Measurements from ENCODE around the gene ENO3. TPM values are rescaled to one million over a fixed set of nuclear protein-coding genes. Genes with fewer than 3 reads are reported as not detected.

The ENO3 gene
- total RNA-seq, 1 experiment from 2014 or later, result 24.6 TPM

DNA sequence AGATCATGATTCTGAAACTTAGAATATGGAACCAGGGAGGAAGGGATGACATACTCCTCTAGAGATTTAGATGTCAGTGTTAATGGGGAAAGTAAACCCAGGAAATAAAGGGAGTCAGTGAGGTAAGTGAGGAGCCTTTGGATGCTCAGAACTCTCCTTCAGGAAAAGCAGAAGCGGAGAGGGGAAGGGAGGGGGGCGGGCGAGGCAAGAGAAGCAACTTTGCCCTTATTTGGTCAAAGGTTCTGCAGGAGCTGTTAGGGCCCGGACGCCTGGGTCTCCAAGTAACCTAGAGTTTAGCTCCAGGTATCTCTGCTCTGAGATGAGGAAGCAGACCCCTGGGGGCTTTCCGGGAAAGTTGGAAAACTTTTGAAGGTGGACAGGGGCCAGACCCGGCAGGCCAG, 3.9 kb upstream of the ENO3 start:
- intact Hi-C loops (cut with micrococcal nuclease), result loop anchor here (5.0 kb wide), 1 partner anchor 40 kb away; the partner anchor contains the start of gene CAMTA2
- H3K27ac ChIP-seq (ENCODE audit: low read depth, low read length), result peak overlapping the region; percentile 99
- ChIA-PET CTCF (no interaction called here), RAD21 (ENCODE audit: low non-redundant PET in 1 of 2, low total read pairs in 2 of 2, uncharacterized antibody in 2 of 2, unreplicated experiment in 2 of 2) (no interaction called here), POLR2A (interaction anchor here (1.7 to 4.7 kb wide), 2 partner anchors 16 to 21 kb away, joined by 5 to 45 read pairs; partner anchors contain the start of gene SPAG7)
- peaks cover 75% of the 10 kb centered on the region for H3K79me2 ChIP-seq (ENCODE audit: insufficient read depth, low read length)
- no peak for ATAC-seq
- TF ChIP-seq POLR2AphosphoS5 (IDR thresholded peaks at IDR 0.05; ENCODE audit: low read depth, low read length) (peak; percentile 41), FOSL1 (IDR thresholded peaks at IDR 0.05; ENCODE audit: low read depth) (no peak)
- H3K9me2 ChIP-seq (ENCODE audit: insufficient read depth), result no peaks in the 10 kb centered on the region
- H4K20me1 ChIP-seq (ENCODE audit: insufficient read depth), result peaks cover 12% of the 10 kb centered on the region; the same call in 1 of the 2 replicates
- peak overlapping the region; percentile 96 to 97 for H3K4me3 ChIP-seq (replicated peaks in 1 of 2; ENCODE audit: low read depth in 1 of 2, low read length in 2 of 2)
- no peaks in the 10 kb centered on the region for H3K9me3 ChIP-seq (ENCODE audit: control insufficient read depth in 1 of 2, insufficient read depth in 1 of 2, low read depth in 1 of 2, low read length in 2 of 2)
- H3K27me3 ChIP-seq (ENCODE audit: insufficient read depth, low read length), result no peaks in the 10 kb centered on the region
- peak overlapping the region; percentile 100 for H3K4me2 ChIP-seq (ENCODE audit: low read length)
- DNase-seq (ENCODE audit: low read depth, low spot score), result no peak
- peak overlapping the region; percentile 97 for H3K9ac ChIP-seq (ENCODE audit: low read length)
- H2AFZ ChIP-seq (ENCODE audit: low read depth, low read length, poor library complexity, severe bottlenecking), result no peak overlapping the region
- no TSS peak for BruUV-seq (replicated peaks)
- H3K4me1 ChIP-seq (ENCODE audit: control insufficient read depth in 1 of 2, insufficient read depth in 2 of 2, low read length in 2 of 2), result peaks cover 35 to 68% of the 10 kb centered on the region in 2 experiments
- peaks cover 9 to 25% of the 10 kb centered on the region in 2 experiments; a peak in 2 of 4 replicates for H3K36me3 ChIP-seq (ENCODE audit: control insufficient read depth in 1 of 2, insufficient read depth in 2 of 2, low read length in 2 of 2)

DNA sequence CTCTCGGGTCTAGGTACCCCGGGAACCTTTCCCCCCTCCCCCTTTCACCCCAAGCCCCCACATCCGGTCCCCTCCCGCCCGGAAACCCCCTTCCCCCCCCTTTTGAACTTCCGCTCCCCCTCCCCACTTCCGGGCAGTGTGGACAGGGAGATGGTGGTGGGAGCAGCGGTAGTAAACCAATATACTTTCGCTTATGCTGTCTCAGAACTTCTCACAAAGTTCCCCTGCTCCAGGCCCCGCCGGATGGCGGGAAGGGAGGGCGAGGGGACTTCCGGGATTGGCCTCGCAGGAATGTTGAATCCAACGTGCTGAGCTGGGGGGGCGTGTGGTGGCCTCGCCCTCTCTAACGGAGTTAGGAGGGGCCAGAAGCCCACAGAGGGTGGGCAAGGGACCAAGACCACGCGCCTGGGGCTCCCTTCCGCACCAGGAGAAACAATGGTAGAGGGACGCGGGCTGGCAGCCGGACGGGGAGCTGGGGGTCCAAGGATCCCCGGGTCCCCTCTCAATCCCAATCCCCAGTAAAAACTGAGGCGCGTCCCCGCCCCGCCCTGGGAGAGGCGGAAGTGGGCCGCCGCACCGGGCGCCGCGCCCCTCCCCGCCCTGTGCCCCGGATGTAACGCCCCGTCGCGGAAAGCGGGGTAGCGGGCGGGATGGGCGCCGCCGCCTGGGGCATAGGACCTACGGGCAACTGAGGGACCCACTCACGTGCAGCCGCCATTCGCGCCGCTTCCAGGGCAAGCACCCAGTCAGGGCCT, 3.3 kb upstream of the ENO3 start:
- Histone ChIP-seq H3K27me3 (ENCODE audit: insufficient read depth, low read length) (no peaks in the 10 kb centered on the region), H3K36me3 (ENCODE audit: control insufficient read depth in 1 of 2, insufficient read depth in 2 of 2, low read length in 2 of 2) (peaks cover 9 to 22% of the 10 kb centered on the region in 2 experiments; a peak in 2 of 4 replicates), H3K4me2 (ENCODE audit: low read length) (peak overlapping the region; percentile 100), H3K79me2 (ENCODE audit: insufficient read depth, low read length) (peaks cover 70% of the 10 kb centered on the region), H2AFZ (ENCODE audit: low read depth, low read length, poor library complexity, severe bottlenecking) (no peak overlapping the region), H4K20me1 (ENCODE audit: insufficient read depth) (peaks cover 12% of the 10 kb centered on the region; the same call in 1 of the 2 replicates), H3K9me3 (ENCODE audit: control insufficient read depth in 1 of 2, insufficient read depth in 1 of 2, low read depth in 1 of 2, low read length in 2 of 2) (no peaks in the 10 kb centered on the region), H3K4me1 (ENCODE audit: control insufficient read depth in 1 of 2, insufficient read depth in 2 of 2, low read length in 2 of 2) (peaks cover 35 to 63% of the 10 kb centered on the region in 2 experiments), H3K27ac (ENCODE audit: low read depth, low read length) (peak overlapping the region; percentile 99), H3K9me2 (ENCODE audit: insufficient read depth) (no peaks in the 10 kb centered on the region), H3K9ac (ENCODE audit: low read length) (peak overlapping the region; percentile 97), H3K4me3 (replicated peaks in 1 of 2; ENCODE audit: low read depth in 1 of 2, low read length in 2 of 2) (peak overlapping the region; percentile 96 to 97)
- peak; percentile 19 for ATAC-seq
- ChIA-PET RAD21 (ENCODE audit: low non-redundant PET in 1 of 2, low total read pairs in 2 of 2, uncharacterized antibody in 2 of 2, unreplicated experiment in 2 of 2) (interaction anchor here in 1 of 2 experiments (1.1 kb wide), 1 partner anchor 20 kb away, joined by 3 read pairs; the partner anchor contains the start of gene SPAG7), POLR2A (interaction anchor here (1.4 to 4.7 kb wide), 3 partner anchors 7 to 20 kb away, joined by 5 to 45 read pairs (median 14); partner anchors contain the start of genes RNF167, SLC25A11 and SPAG7), CTCF (interaction anchor here (1.4 kb wide), 1 partner anchor 7 kb away, joined by 3 read pairs; the partner anchor contains the start of genes RNF167 and SLC25A11)
- no TSS peak for BruUV-seq (replicated peaks)
- DNase-seq (ENCODE audit: low read depth, low spot score), result no peak
- intact Hi-C loops (cut with micrococcal nuclease), result loop anchor here (1.0 to 5.0 kb wide), 2 partner anchors 7 to 40 kb away; partner anchors contain the start of genes CAMTA2, RNF167 and SLC25A11
- TF ChIP-seq SIN3A (IDR thresholded peaks at IDR 0.05; ENCODE audit: low read depth), result peak; percentile 32; the same call in 1 of the 2 replicates
- TF ChIP-seq FOSL1 (IDR thresholded peaks at IDR 0.05; ENCODE audit: low read depth), result no peak
- 0 out of 2 replicates have a peak, but pooled peaks have one; percentile 7 for TF ChIP-seq POLR2AphosphoS5 (IDR thresholded peaks at IDR 0.05; ENCODE audit: low read depth, low read length)
